ENCODE data around the gene DOCK2.
"Not testable (repeated sequence)": the region's sequence is repeated elsewhere in the genome, so short reads cannot be mapped to it uniquely, and the experiment has no call there.

DOCK2 gene

DNA sequence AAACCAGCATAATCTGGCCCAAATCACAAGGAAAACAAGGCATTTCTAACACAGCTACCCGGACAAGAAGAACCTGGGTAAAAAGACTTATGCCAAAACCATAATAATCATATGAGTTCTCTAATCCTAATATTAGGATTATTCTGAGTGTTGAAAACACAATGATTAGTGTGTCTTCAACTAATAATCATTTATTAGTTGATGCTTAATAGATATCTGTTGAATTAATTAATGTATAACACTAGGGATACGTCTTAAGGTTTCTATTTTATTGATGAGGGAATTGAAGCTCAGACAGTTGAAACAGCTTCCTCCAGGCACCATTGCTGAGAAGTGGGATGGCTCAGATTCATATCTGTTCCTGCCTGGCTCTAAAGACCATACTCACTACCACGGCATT is 112.2 kb downstream of the DOCK2 start:
- no peak overlapping the region for H3K27ac ChIP-seq
- TF ChIP-seq, protein P1, sequence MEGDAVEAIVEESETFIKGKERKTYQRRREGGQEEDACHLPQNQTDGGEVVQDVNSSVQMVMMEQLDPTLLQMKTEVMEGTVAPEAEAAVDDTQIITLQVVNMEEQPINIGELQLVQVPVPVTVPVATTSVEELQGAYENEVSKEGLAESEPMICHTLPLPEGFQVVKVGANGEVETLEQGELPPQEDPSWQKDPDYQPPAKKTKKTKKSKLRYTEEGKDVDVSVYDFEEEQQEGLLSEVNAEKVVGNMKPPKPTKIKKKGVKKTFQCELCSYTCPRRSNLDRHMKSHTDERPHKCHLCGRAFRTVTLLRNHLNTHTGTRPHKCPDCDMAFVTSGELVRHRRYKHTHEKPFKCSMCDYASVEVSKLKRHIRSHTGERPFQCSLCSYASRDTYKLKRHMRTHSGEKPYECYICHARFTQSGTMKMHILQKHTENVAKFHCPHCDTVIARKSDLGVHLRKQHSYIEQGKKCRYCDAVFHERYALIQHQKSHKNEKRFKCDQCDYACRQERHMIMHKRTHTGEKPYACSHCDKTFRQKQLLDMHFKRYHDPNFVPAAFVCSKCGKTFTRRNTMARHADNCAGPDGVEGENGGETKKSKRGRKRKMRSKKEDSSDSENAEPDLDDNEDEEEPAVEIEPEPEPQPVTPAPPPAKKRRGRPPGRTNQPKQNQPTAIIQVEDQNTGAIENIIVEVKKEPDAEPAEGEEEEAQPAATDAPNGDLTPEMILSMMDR (conservative IDR thresholded peaks at IDR 0.05), result no peak

DNA sequence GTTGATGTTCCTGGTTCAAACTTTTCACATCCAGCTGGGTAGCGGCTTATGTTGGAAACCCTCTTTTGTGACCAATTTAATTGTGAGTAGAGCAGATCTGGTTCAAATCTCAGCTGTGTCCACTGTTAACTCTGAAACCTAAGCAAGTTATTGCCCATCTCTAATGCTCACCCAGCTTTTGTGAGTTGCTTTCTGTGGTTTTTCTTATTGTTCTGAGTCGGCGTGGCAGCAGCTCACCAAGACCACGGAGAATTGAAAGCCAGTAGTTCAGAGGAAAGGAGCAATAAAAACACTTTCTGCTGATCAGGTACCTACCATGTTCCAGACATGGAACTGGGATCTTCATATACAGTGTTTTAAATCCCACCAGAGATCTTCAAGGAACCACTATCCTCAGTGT is 114.4 kb downstream of the DOCK2 start:
- TF ChIP-seq, protein P1 (conservative IDR thresholded peaks at IDR 0.05), result no peak
- H3K27ac ChIP-seq, result no peak overlapping the region

DNA sequence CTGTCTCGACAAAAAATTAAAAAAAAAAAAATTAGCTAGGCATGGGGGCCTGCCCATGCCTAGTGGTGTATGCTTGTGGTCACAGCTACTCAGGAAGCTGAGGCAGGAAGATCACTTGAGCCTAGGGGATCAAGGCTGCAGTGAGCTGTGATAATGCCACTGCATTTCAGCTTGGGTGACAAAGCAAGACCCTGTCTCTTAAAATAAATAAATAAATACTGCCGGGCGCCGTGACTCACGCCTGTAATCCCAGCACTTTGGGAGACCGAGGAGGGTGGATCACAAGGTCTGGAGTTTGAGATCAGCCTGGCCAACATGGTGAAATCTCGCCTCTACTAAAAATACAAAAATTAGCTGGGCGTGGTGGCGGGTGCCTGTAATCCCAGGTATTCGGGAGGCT is 115.5 kb downstream of the DOCK2 start:
- not testable (repeated sequence) for H3K27ac ChIP-seq

DNA sequence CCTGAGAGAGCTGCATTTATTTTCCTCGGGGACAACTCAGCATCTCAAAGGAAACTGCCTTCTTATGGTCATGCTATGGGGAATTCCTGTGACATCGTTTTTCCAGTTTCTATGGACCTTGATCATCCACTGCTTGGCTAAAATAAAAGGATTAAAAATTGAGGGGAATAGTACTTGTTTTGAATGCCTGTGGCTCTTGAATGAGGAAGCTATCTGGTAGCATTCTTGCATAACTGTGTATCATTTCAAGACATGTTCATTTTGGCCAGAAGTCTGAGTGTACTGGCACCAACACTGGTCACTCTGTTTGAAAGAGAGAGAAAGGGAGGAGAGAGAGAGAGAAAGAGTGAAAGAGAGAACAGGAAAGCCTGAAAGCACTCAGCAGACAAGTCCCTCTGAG is 116.7 kb downstream of the DOCK2 start:
- TF ChIP-seq, protein P1 (conservative IDR thresholded peaks at IDR 0.05), result no peak
- no peak overlapping the region for H3K27ac ChIP-seq

DNA sequence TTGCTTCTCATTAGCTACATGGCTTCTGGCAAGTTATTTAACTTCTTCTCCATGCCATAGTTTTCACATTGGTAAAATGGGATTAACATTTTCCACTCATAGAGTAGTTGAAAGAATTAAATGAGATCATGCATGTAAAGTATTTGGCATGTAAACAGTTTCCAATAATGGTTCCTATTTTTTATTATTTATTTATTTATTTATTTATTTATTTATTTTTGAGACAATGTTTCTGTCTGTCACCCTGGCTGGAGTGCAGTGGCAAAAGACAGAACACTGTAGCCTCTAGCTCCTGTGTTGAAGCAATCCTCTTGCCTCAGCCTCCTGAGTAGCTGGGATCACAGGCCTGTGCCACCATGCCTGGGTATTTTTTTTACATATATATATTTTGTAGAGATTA is 117.7 kb downstream of the DOCK2 start:
- TF ChIP-seq, protein P1 (conservative IDR thresholded peaks at IDR 0.05), result no peak
- no peak overlapping the region for H3K27ac ChIP-seq

DNA sequence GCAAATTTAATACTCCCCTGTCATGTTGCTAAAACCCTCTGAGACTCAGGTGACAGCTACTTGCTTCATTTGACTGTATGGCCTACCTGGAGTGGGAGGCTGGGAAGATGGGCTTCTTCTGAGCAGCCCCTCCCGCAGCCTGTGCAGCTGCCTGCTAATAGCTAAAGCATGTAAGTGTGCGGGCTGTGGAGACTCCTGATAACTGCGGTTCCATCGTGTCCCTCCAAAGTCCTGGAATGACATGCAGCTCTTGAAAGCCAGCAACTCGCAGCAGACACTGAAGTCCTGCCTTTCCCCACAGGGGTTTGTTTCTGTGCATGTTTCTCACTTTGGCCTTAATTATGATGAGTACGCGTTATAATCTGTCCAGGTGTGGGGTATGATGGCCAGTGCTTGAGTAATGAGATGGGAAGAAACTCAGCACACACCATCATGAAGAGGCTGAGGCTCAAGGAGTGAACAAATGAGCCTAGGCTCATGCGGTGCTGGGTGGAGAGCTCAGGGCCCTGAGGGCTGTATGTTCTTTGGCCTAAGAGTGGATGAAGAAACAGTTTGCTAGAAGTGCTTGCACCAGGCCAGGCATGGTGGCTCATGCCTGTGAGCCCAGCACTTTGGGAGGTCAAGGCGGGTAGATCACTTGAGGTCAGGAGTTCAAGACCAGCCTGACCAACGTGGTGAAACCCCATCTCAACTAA is 119.1 kb downstream of the DOCK2 start:
- H3K27ac ChIP-seq, result no peak overlapping the region
- TF ChIP-seq, protein P1 (conservative IDR thresholded peaks at IDR 0.05), result no peak

DNA sequence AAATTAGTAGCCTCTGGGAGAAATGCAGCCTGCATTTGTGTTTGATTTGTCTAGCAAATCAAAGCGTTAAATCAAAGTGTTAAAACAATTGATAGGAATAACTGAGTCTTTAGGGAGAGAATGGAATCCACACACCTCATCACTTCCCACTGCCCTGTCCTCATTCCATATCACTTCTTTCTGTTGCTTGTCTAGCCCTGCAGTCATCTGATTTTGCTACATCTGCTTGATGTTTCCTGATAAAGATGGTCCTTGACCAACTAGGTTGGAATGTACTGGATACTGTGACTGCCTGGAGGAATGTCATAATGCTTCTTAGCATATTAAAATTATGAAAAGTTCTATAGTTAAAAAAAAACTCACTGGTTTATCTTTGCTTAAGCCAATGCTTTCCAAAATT is 119.9 kb downstream of the DOCK2 start:
- no peak overlapping the region for H3K27ac ChIP-seq
- TF ChIP-seq, protein P1 (conservative IDR thresholded peaks at IDR 0.05), result no peak

DNA sequence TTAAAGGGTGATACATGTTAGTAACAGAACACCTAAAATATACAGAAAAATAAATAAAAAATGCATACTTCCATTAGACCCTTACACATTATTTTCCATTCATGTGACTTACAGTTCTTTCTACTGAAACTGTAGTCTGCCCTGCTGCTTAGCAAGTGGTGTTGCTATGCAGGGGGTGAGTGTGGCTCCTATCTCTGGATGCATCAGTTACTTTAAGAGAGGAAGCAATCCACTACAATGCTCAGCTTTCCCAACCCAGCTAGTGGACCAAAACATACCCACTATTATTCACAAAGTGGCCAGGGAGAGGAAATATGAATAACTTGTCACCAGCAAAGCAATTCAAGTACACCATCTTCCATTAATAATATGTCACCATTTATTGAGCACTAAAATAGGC is 121.8 kb downstream of the DOCK2 start:
- no peak overlapping the region for H3K27ac ChIP-seq
- TF ChIP-seq, protein P1 (conservative IDR thresholded peaks at IDR 0.05), result no peak
